Measurements from ENCODE around the gene KIAA1614.

KIAA1614 gene

DNA sequence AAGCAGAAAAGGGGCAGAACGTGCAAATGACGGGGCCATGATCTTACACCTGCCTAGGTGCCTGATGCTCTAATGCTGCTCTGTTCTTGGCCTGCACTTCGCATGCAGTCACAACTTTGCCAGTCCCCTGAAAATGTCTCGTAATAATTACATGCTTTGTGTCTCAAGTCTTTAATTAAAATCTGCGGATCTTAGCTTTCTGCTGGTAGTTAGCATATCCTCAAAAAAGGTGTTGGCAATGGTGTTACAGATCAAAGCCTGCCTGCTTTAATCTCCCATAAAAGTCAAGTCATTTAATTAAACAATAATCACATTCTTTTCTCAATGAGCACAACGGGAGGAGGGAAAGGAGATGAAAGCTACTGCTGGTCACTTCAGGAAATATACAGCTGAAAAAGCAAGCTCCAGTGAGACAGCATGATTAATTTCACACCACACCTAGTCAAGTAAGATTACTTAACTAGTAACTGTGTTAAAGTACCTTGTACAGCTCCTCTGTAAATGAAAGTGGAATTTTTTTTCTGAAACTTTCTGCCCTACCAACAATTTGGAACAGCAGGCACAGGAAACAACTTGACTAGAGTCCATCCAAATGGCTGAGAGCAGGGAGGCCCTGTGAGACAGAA, 64.1 kb downstream of the KIAA1614 start:
- DNase-seq (ENCODE audit: low spot score) = no peak
- TF ChIP-seq, protein P1, sequence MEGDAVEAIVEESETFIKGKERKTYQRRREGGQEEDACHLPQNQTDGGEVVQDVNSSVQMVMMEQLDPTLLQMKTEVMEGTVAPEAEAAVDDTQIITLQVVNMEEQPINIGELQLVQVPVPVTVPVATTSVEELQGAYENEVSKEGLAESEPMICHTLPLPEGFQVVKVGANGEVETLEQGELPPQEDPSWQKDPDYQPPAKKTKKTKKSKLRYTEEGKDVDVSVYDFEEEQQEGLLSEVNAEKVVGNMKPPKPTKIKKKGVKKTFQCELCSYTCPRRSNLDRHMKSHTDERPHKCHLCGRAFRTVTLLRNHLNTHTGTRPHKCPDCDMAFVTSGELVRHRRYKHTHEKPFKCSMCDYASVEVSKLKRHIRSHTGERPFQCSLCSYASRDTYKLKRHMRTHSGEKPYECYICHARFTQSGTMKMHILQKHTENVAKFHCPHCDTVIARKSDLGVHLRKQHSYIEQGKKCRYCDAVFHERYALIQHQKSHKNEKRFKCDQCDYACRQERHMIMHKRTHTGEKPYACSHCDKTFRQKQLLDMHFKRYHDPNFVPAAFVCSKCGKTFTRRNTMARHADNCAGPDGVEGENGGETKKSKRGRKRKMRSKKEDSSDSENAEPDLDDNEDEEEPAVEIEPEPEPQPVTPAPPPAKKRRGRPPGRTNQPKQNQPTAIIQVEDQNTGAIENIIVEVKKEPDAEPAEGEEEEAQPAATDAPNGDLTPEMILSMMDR (IDR thresholded peaks at IDR 0.05) = no peak
- H3K27ac ChIP-seq = no peak overlapping the region
- H3K4me3 ChIP-seq = no peak overlapping the region

DNA sequence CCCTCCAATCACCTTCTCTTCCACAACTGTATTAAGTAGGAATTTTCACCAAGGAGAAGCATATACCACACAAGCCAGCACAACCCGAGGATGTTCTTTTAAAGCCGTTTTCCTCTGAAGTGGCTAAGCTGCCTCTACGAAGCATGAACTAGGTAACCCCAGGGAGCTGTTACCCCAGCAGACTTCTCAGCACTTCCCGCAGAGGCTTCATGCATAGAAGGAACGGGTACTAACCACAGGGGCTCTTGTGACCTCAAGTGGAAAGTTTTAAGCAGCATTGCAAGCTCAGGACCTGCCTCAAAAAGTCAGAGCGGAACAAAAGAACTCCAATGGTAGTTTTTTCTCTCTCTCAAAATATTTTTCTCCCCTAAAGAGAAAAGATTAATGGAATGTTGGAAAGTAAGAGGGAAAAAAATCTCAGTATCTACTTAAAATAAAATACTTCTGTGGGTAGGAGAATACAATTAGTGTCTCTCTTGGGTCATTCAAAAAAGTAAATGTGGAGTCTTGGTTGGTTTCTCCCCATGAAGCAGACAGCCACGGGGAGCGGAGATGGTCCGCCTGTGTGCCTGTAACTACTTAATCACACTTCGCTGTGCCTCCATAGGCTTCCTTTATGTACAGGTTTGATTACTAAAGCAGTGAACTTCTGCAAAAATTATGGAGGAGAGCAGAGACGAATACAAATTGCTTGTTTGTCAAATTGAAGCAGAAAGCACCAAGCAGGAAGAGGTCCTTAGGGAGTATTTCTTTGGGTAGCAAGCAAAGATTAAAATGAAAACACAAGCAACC, 69.1 kb downstream of the KIAA1614 start:
- Histone ChIP-seq H3K4me3 (no peak overlapping the region), H3K27ac (no peak overlapping the region)
- DNase-seq (ENCODE audit: low spot score) = no peak
- TF ChIP-seq, protein P1 (IDR thresholded peaks at IDR 0.05) = no peak

DNA sequence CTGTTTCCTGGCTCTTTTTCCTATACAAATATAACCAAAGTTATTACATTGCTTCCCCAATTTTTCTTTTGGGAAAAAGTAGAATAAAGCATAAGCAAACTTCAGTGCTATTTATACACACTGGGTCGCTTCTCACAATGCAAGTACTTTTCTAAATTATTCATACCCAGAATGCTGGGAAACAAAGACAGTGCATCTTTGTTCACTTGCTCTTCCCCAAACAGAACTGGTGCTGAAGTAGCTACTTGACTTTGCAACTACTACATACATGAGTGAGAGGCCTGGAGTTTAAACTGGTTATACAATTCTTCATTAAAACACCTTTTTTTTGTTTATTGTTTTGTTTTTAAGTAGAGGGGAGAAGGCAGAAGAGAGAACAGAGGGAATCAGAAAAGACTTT, 69.7 kb downstream of the KIAA1614 start:
- TF ChIP-seq, protein P1 (IDR thresholded peaks at IDR 0.05) = no peak
- Histone ChIP-seq H3K4me3 (no peak overlapping the region), H3K27ac (no peak overlapping the region)
- no peak for DNase-seq (ENCODE audit: low spot score)

GRCh38 chr1:180988253-180988752, 75.6 kb downstream of the KIAA1614 start:
- Histone ChIP-seq H3K27ac (no peak overlapping the region), H3K4me3 (no peak overlapping the region)
- TF ChIP-seq, protein P1 (IDR thresholded peaks at IDR 0.05) = no peak
- no peak for DNase-seq (ENCODE audit: low spot score)

DNA sequence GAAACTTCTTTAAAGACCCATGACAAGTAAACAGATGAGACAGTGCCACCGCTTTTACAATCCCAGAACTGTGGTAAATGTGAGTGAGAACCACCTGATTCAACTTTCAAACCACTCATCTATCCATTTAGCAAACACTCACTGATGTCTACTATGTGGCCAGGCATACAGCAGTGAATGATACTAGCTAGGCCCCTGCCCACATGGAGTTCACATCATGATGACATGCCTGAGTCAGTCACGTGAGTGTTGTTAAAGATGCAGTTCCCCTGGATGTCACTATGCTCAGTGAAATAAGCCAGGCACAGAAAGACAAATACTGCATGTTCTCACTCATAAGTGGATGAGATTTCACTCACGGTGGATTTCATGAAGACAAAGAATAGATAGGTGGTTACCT, 81.6 kb downstream of the KIAA1614 start:
- TF ChIP-seq, protein P1 (IDR thresholded peaks at IDR 0.05) = no peak
- Histone ChIP-seq H3K27ac (no peak overlapping the region), H3K4me3 (no peak overlapping the region)
- no peak for DNase-seq (ENCODE audit: low spot score)

DNA sequence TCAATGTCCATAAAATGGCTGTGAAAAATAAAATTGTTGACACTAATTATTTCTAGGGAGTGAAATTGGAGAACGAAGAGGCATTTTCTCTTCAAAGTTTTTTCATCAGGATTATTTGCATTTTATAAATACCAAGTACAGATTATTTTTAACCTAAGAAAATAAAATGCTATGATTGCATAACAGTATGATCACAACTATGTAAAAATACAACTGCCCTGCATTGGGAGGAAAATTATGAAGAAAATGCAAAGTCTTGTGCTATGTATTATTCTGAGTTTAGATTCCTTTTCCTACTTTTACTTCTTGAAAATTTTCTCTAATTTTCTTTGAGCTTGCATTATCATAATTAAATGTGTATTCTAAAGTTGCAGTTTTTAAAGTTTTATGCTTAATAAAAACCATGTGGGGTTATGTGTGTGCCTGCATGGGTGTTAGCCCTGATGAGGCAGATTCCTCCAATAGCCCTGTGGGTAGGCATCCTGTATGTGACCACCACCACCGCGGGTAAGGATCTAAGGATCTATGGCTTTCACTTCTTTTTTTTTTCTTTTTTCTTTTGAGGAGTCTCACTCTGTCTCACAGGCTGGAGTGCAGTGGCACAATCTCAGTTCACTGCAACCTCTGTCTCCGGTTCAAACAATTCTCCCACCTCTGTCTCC, 85.3 kb downstream of the KIAA1614 start:
- H3K27ac ChIP-seq = peak overlapping the region in 1 of 2 donors; percentile 55
- no peak overlapping the region for H3K4me3 ChIP-seq
- TF ChIP-seq, protein P1 (IDR thresholded peaks at IDR 0.05) = no peak
- DNase-seq (ENCODE audit: low spot score) = no peak
